Stimulated activated CD4-positive, alpha-beta T cell treated with anti-CD3 and anti-CD28 coated beads, Interleukin-2, amount 100 ng/mL, for 48 hours (primary cell): ENCODE data around the gene TAMALIN.
A peak's percentile ranks its signal among the peaks of the same experiment; 100 is the strongest.
"Not testable (repeated sequence)": the region's sequence is repeated elsewhere in the genome, so short reads cannot be mapped to it uniquely, and the experiment has no call there.

Experiments used
- DNase-seq, 2 donors: peaks; one replicate each; pipeline ENCODE4 v3.0.0-alpha.2; 2020

Gene TAMALIN

GRCh38 chr12:52006726-52007157, at the start of gene TAMALIN:
Gene TAMALIN, plus strand, starts transcription at chr12:52006946. Its CDS starts 74 bp downstream, at chr12:52007020.
- DNase-seq: peak; percentile 57 to 76

GRCh38 chr12:51958542-51958941, 48.2 kb upstream of the TAMALIN start:
- DNase-seq: no peak

GRCh38 chr12:51959211-51959610, 47.5 kb upstream of the TAMALIN start:
- DNase-seq: no peak

GRCh38 chr12:51959921-51960320, 46.8 kb upstream of the TAMALIN start:
- DNase-seq: no peak

GRCh38 chr12:51960488-51960887, 46.3 kb upstream of the TAMALIN start:
- DNase-seq: no peak

GRCh38 chr12:51960890-51961289, 45.9 kb upstream of the TAMALIN start:
- DNase-seq: no peak

- no peak for DNase-seq
Observed at GRCh38 chr12:51961834-51962233, 44.9 kb upstream of the TAMALIN start.

GRCh38 chr12:51962737-51963136, 44.0 kb upstream of the TAMALIN start:
- no peak for DNase-seq

GRCh38 chr12:51963477-51963876, 43.3 kb upstream of the TAMALIN start:
- DNase-seq: no peak

GRCh38 chr12:51969643-51970042, 37.1 kb upstream of the TAMALIN start:
- no peak for DNase-seq

- peak; percentile 24 to 32 for DNase-seq
Observed at GRCh38 chr12:51970904-51971646, 35.7 kb upstream of the TAMALIN start.

GRCh38 chr12:51971679-51972421, 34.9 kb upstream of the TAMALIN start:
- no peak for DNase-seq

- DNase-seq: no peak
Observed at GRCh38 chr12:51972422-51972812, 34.3 kb upstream of the TAMALIN start.

- peak; percentile 29 to 52 for DNase-seq
Observed at GRCh38 chr12:51972849-51973273, 33.9 kb upstream of the TAMALIN start.

GRCh38 chr12:51973560-51973959, 33.2 kb upstream of the TAMALIN start:
- no peak for DNase-seq

- DNase-seq: no peak
Observed at GRCh38 chr12:51974646-51975045, 32.1 kb upstream of the TAMALIN start.

GRCh38 chr12:51975196-51975595, 31.6 kb upstream of the TAMALIN start:
- DNase-seq: no peak

GRCh38 chr12:51976376-51977160, 30.2 kb upstream of the TAMALIN start:
- DNase-seq: no peak

- no peak for DNase-seq
Observed at GRCh38 chr12:51977320-51977753, 29.4 kb upstream of the TAMALIN start.

GRCh38 chr12:51979306-51979705, 27.4 kb upstream of the TAMALIN start:
- DNase-seq: not testable (repeated sequence)

GRCh38 chr12:51980051-51980808, 26.5 kb upstream of the TAMALIN start:
- DNase-seq: peak; percentile 54 to 60

- DNase-seq: no peak
Observed at GRCh38 chr12:51980809-51981127, 26.0 kb upstream of the TAMALIN start.

- DNase-seq: no peak
Observed at GRCh38 chr12:51984657-51985056, 22.1 kb upstream of the TAMALIN start.
